Measurements from ENCODE around the gene MEGF11.

The MEGF11 gene

GRCh38 chr15:66084704-66085103 is 168.8 kb downstream of the MEGF11 start:
- CTCF ChIA-PET: interaction anchor here (1.2 to 2.3 kb wide), 6 partner anchors 10 to 447 kb away, joined by 3 to 7 read pairs (median 4); no protein-coding TSS in a partner anchor
- POLR2A ChIA-PET: no interaction called here
- no peak for DNase-seq (ENCODE audit: extremely low spot score)
- TF ChIP-seq CTCF (IDR thresholded peaks at IDR 0.05; ENCODE audit: control extremely low read depth, extremely low read depth, low read depth, missing control alignments): no peak

DNA sequence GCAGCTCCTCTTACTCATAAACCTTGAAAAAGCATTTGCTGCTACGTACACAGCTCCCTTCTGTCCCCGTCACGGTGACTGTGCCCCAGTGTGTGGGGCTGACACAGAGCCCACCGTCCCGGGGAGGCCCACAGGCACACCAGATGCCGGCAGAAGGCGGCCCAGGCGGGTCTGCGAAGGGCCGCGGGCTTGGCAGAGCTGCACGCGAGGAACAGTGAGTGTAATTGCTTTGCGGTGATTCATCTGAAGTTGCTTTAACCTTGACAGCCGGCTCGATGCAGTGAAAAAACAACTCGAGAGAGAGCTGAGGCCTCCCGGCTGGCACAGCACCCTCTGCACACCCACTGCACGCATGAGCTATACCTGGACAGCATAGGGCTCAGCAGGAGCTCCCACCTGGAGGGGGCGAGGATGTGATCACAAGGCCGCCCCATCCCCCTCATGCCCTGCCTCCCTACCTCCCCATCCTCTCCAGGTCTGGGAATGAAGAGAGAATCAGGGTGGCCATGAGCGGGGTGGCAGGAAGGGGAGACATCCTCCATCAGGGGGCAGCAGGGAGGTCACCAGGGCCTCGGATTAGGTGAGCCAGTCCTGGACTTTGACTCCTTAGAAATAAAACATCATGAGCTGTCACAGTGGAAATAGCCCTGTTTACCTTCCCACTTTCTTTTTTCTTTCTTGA is 172.7 kb downstream of the MEGF11 start:
- ChIA-PET POLR2A (no interaction called here), CTCF (interaction anchor here (0.6 to 1.3 kb wide), 5 partner anchors 8 to 96 kb away, joined by 3 to 4 read pairs (median 3); no protein-coding TSS in a partner anchor)
- no peak for DNase-seq (ENCODE audit: extremely low spot score)
- TF ChIP-seq CTCF (IDR thresholded peaks at IDR 0.05; ENCODE audit: control extremely low read depth, extremely low read depth, low read depth, missing control alignments): no peak

GRCh38 chr15:66078929-66079275 is 174.6 kb downstream of the MEGF11 start:
- POLR2A ChIA-PET: no interaction called here
- CTCF ChIA-PET: no interaction called here
- DNase-seq (ENCODE audit: extremely low spot score): no peak
- TF ChIP-seq CTCF (IDR thresholded peaks at IDR 0.05; ENCODE audit: control extremely low read depth, extremely low read depth, low read depth, missing control alignments): no peak

DNA sequence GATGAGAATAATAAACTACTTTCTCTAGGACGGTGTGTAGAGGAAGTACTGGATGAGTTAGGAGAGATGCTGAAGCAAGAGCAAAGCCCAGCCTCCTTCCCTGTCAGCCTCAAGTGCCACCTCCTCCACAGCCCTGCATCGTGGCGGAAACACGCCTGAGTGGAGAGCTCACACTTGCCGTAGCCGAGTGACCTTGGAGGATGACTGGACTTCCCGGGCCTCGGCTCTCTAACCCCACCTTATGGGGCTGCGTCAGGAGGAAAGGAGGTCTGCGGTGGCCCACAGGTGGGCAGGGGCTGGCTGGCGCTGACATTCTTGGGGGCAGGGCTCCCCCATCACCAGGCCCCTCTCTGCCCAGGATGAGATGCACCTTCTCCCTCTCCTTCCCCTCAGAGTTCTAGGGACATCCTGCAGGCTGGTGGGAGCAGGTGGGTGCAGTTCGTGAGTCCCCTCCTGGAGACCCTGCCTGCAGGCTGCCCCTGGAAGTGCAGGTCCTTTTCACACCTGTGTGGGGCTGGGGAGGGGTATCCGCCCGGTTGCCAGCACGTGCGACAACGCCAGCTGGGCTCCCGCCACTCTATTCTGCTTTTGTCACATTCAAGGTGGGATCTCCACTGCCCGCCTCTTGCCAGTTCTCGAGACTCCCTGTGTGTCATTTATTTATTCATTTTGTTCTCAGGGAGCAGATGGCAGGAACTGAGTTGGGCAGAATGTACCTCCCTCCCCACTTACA is 175.2 kb downstream of the MEGF11 start:
- ChIA-PET CTCF (no interaction called here), POLR2A (no interaction called here)
- no peak for TF ChIP-seq CTCF (IDR thresholded peaks at IDR 0.05; ENCODE audit: control extremely low read depth, extremely low read depth, low read depth, missing control alignments)
- DNase-seq (ENCODE audit: extremely low spot score): no peak

GRCh38 chr15:66077320-66077663 is 176.3 kb downstream of the MEGF11 start:
- DNase-seq (ENCODE audit: extremely low spot score): no peak
- ChIA-PET POLR2A (no interaction called here), CTCF (no interaction called here)
- no peak for TF ChIP-seq CTCF (IDR thresholded peaks at IDR 0.05; ENCODE audit: control extremely low read depth, extremely low read depth, low read depth, missing control alignments)

DNA sequence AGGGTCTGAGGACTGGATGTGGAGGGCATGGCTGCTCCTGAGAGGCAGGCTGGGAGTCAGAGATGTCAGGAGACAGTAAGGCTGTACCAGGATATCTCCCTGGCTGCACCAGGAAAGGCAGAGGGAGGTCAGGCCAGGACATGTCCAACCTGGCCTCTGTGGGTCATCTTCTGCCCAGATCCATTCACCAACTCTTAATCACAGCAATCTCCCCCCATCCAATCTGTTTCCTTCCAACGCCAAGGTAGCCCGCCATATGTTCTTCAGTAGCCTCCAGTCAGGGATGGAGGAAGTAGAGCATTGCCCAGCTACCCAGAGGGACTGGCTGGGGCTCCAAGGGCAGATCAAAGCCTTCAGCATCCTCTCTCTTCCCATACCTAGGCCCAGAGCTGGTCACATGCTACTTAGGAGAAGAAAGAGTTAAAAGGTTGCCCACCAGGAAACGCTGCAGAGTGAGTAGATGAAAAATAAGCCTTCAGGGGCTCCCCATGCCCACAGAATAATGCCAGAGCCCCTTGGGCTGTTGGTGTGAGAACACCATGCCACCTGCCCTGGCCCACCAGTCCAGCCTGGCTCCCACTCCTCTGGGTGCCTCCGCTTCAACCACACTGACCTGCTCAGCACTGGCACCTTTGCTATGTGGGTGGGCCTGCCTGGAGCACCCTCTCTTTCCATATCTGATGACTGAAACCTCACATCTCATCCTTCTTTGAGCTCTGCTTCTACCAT is 176.8 kb downstream of the MEGF11 start:
- POLR2A ChIA-PET: no interaction called here
- CTCF ChIA-PET: no interaction called here
- no peak for TF ChIP-seq CTCF (IDR thresholded peaks at IDR 0.05; ENCODE audit: control extremely low read depth, extremely low read depth, low read depth, missing control alignments)
- DNase-seq (ENCODE audit: extremely low spot score): no peak
